Caco-2 (cell line): ENCODE results near the gene NTN5. TPM values are rescaled to one million over a fixed set of nuclear protein-coding genes. Genes with fewer than 3 reads are reported as not detected.
"Not testable (repeated sequence)": the region's sequence is repeated elsewhere in the genome, so short reads cannot be mapped to it uniquely, and the experiment has no call there.

ENCODE experiments used
- BruUV-seq: library from RNA; stranded (reverse); fragments of 400-500 nt; replicated peaks from 2 replicates; lab custom pipeline; 2021; lab: Mats Ljungman, UMichigan
- CTCF ChIA-PET: fragments of 300-600 bp; sonication (Branson Sonifier 250); formaldehyde crosslinking; loops from one replicate; lab custom pipeline; 2022; ENCODE audit warnings: antibody characterized with exemption; lab: Charles Lee
- POLR2A ChIA-PET: fragments of 300-600 bp; sonication (Branson Sonifier 250); formaldehyde crosslinking; loops from one replicate; lab custom pipeline; 2022; ENCODE audit warnings: antibody characterized with exemption; lab: Charles Lee
- DNase-seq, 2 experiments: peaks; one replicate each; pipeline versions ENCODE4 v3.0.0 to v3.0.0-alpha.2; 2020 to 2022
- H3K27me3 ChIP-seq: replicated peaks from 2 replicates; pipeline ENCODE4 v1.6.0; 2011; ENCODE audit warnings: low read length; ENCODE audit not compliant: control insufficient read depth, insufficient read depth
- H3K36me3 ChIP-seq: 2 replicates; pipeline ENCODE4 v1.5.1; 2011; ENCODE audit warnings: low read length; ENCODE audit not compliant: control insufficient read depth, insufficient read depth
- H3K4me1 ChIP-seq: fragments of 250-450 bp; sonication (Bioruptor Pico); 2 replicates; pipeline ENCODE4 v1.5.1; 2020; ENCODE audit warnings: mild to moderate bottlenecking
- H3K4me3 ChIP-seq: 2 replicates; pipeline ENCODE4 v1.5.1; 2011; ENCODE audit warnings: low read depth, mild to moderate bottlenecking, control low read depth, low read length
- H3K9me3 ChIP-seq: fragments of 250-450 bp; sonication (Bioruptor Pico); 2 replicates; pipeline ENCODE4 v1.5.1; 2020; ENCODE audit warnings: mild to moderate bottlenecking, moderate library complexity
- H3K27ac Mint-ChIP-seq: one replicate; pipeline ENCODE4 v1.8.0; 2022; ENCODE audit warnings: mixed read lengths; ENCODE audit not compliant: unreplicated experiment
- H3K27me3 Mint-ChIP-seq: one replicate; pipeline ENCODE4 v1.8.0; 2022; ENCODE audit warnings: mixed read lengths; ENCODE audit not compliant: insufficient read depth, unreplicated experiment
- H3K36me3 Mint-ChIP-seq: one replicate; pipeline ENCODE4 v1.8.0; 2022; ENCODE audit warnings: mild to moderate bottlenecking, mixed read lengths; ENCODE audit not compliant: insufficient read depth, unreplicated experiment
- H3K4me1 Mint-ChIP-seq: one replicate; pipeline ENCODE4 v1.8.0; 2022; ENCODE audit warnings: low read depth, mixed read lengths; ENCODE audit not compliant: unreplicated experiment
- H3K4me3 Mint-ChIP-seq: one replicate; pipeline ENCODE4 v1.8.0; 2022; ENCODE audit warnings: mild to moderate bottlenecking, moderate library complexity, mixed read lengths; ENCODE audit not compliant: unreplicated experiment
- H3K9me3 Mint-ChIP-seq: one replicate; pipeline ENCODE4 v1.8.0; 2022; ENCODE audit warnings: mixed read lengths; ENCODE audit not compliant: unreplicated experiment
- intact Hi-C: fragments of 100-400 bp; cut with micrococcal nuclease; formaldehyde crosslinking; loops from one replicate; pipeline ENCODE4 v1.10.0; 2022; ENCODE audit not compliant: unreplicated experiment
- total RNA-seq: library from RNA; stranded (reverse); gene quantifications from 2 replicates; pipeline ENCODE4 v1.2.3, GENCODE V29; 2022
- TF ChIP-seq, protein P1 (sequence below), 2 experiments: fragments of 200-600 bp in 1 of 2; IDR thresholded peaks; 1 replicate in 1 of 2; 2 replicates in 1 of 2; pipeline versions ENCODE4 v1.5.1 to v1.8.0; 2011 to 2022; ENCODE audit warnings: antibody characterized with exemption in 1 of 2, control low read depth in 1 of 2, inconsistent platforms in 1 of 2, low read depth in 1 of 2, low read length in 1 of 2, mild to moderate bottlenecking in 1 of 2, moderate library complexity in 1 of 2; ENCODE audit not compliant: insufficient read depth in 1 of 2, severe bottlenecking in 1 of 2, unreplicated experiment in 1 of 2

The NTN5 gene
- total RNA-seq, 1 experiment from 2014 or later: 0.34 TPM

DNA sequence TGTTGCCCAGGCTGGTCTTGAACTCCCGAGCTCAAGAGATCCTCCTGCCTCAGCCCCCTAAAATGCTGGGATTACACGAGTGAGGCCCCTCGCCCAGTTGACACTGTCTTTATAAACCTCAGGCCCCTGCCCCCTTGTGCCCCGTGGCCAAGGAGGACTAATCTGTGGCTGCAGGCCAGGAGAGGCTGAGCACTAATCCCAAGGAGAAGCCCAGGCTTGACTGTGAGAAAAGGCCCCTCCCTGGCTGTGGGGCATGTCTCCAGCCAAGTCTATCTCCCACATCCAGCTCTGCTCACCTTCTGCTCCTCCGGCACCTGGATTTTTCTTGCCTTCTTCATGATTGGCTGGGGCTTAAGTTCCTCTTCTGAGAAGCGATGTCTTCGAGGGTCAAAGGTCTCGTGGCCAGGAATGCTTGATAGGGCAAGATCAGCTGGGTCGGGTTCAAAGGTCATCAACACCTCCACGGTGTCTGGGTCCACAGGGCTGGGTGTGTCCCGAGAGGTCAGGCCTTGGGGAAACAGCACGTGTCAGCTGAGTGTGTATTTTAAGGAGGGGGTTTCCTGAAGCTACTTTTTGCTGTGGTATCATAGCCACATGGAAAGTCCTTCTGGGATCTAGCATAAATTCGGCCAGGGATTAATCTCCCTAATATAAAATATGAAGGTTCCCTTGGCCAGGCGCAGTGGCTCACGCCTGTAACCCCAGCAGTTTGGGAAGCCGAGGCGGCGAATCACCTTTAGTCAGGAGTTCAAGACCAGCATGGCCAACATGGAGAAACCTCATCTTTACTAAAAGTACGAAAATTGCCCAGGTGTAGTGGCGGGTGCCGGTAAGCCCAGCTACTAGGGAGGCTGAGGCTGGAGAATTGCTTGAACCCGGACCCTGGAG is 39.4 kb downstream of the NTN5 start:
- intact Hi-C loops: loop anchor here (1.0 kb wide), 2 partner anchors 9 to 79 kb away; no protein-coding TSS in a partner anchor
- Mint-ChIP-seq H3K36me3 (peaks cover 83% of the 10 kb centered on the region), H3K9me3 (peaks cover 4% of the 10 kb centered on the region), H3K27ac (peak overlapping the region; percentile 93), H3K4me1 (peaks cover 32% of the 10 kb centered on the region), H3K27me3 (no peaks in the 10 kb centered on the region), H3K4me3 (peak overlapping the region; percentile 80)
- CTCF ChIA-PET: interaction anchor here (0.7 to 1.2 kb wide), 3 partner anchors 14 to 242 kb away, joined by 3 to 4 read pairs (median 3); partner anchors contain the start of genes KDELR1, RPL18 and SPHK2
- TF ChIP-seq, protein P1, sequence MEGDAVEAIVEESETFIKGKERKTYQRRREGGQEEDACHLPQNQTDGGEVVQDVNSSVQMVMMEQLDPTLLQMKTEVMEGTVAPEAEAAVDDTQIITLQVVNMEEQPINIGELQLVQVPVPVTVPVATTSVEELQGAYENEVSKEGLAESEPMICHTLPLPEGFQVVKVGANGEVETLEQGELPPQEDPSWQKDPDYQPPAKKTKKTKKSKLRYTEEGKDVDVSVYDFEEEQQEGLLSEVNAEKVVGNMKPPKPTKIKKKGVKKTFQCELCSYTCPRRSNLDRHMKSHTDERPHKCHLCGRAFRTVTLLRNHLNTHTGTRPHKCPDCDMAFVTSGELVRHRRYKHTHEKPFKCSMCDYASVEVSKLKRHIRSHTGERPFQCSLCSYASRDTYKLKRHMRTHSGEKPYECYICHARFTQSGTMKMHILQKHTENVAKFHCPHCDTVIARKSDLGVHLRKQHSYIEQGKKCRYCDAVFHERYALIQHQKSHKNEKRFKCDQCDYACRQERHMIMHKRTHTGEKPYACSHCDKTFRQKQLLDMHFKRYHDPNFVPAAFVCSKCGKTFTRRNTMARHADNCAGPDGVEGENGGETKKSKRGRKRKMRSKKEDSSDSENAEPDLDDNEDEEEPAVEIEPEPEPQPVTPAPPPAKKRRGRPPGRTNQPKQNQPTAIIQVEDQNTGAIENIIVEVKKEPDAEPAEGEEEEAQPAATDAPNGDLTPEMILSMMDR (IDR thresholded peaks at IDR 0.05; ENCODE audit: insufficient read depth in 1 of 2, low read depth in 1 of 2, low read length in 1 of 2, severe bottlenecking in 1 of 2, unreplicated experiment in 1 of 2): no peak
- H3K4me3 ChIP-seq: no peak overlapping the region
- peaks cover 43% of the 10 kb centered on the region for H3K4me1 ChIP-seq
- H3K27me3 ChIP-seq: no peaks in the 10 kb centered on the region
- no peaks in the 10 kb centered on the region for H3K9me3 ChIP-seq
- H3K36me3 ChIP-seq: 0 out of 2 replicates have a peak, but pooled peaks cover 1% of the 10 kb centered on the region
- DNase-seq: peak; percentile 93 to 98
- BruUV-seq: no TSS peak
- POLR2A ChIA-PET: interaction anchor here (0.5 to 2.6 kb wide), 4 partner anchors 9 to 975 kb away, joined by 4 to 37 read pairs (median 13); partner anchors contain the start of genes PPP1R15A, RPL18 and SPHK2

DNA sequence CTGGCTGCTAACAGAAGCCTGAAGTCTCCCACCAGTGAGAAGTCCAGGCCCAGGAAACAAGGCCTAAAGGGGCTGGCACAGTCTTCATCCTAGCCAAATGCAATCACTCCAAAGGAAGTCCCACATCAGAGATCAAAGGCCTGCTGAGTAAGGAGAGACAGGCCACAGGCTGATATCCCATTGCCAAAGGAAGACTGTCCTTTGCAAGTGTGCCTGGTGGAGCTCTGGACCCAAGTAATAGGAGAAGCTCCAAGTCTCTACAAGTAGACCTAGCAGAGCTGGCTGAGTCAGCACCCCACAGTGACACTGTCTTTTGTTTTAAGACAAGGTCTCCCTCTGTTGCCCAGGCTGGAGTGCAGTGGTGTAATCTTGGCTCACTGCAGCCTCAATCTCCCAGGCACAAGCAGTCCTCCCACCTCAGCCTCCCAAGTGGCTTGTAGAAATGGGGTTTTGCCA is 40.1 kb downstream of the NTN5 start:
- BruUV-seq: no TSS peak
- Mint-ChIP-seq H3K9me3 (no peaks in the 10 kb centered on the region), H3K27me3 (no peaks in the 10 kb centered on the region), H3K4me1 (peaks cover 29% of the 10 kb centered on the region), H3K36me3 (peaks cover 83% of the 10 kb centered on the region), H3K27ac (peak overlapping the region; percentile 93), H3K4me3 (peak overlapping the region; percentile 80)
- TF ChIP-seq, protein P1 (IDR thresholded peaks at IDR 0.05; ENCODE audit: insufficient read depth in 1 of 2, low read depth in 1 of 2, low read length in 1 of 2, severe bottlenecking in 1 of 2, unreplicated experiment in 1 of 2): no peak
- ChIA-PET POLR2A (interaction anchor here (2.5 to 2.6 kb wide), 2 partner anchors 9 to 15 kb away, joined by 21 to 37 read pairs; partner anchors contain the start of genes RPL18 and SPHK2), CTCF (interaction anchor here (0.7 kb wide), 1 partner anchor 73 kb away, joined by 3 read pairs; no protein-coding TSS in a partner anchor)
- Histone ChIP-seq H3K27me3 (no peaks in the 10 kb centered on the region), H3K9me3 (no peaks in the 10 kb centered on the region), H3K36me3 (0 out of 2 replicates have a peak, but pooled peaks cover 1% of the 10 kb centered on the region), H3K4me3 (no peak overlapping the region), H3K4me1 (peaks cover 48% of the 10 kb centered on the region)
- intact Hi-C loops: loop anchor here (1.0 kb wide), 2 partner anchors 8 to 78 kb away; no protein-coding TSS in a partner anchor
- peak in 1 of 2 experiments; percentile 48 for DNase-seq

DNA sequence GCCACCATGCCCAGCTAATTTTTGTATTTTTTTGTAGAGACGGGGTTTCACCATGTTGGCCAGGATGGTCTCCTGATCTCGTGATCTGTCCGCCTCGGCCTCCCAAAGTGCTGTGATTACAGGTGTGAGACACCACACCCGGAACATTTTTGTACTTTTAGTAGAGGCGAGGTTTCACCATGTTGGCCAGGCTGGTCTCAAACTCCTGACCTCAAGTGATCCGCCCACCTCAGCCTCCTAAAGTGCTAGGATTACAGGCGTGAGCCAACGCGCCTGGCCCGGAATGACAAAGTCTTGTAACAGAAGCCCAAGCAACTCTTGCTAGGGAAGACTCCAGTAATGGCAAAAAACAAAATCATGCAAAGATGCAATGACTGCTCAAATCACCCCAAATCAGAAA is 40.5 kb downstream of the NTN5 start:
- H3K9me3 Mint-ChIP-seq, BruUV-seq, CTCF ChIA-PET, intact Hi-C loops, H3K9me3 ChIP-seq, H3K4me3 ChIP-seq, H3K27me3 Mint-ChIP-seq, DNase-seq, H3K27me3 ChIP-seq, H3K36me3 ChIP-seq: not testable (repeated sequence)
- H3K27ac Mint-ChIP-seq: peak overlapping the region; percentile 93
- peaks cover 33% of the 10 kb centered on the region for H3K4me1 Mint-ChIP-seq
- H3K4me1 ChIP-seq: peaks cover 53% of the 10 kb centered on the region
- peak overlapping the region; percentile 50 for H3K4me3 Mint-ChIP-seq
- POLR2A ChIA-PET: interaction anchor here (0.5 to 2.5 kb wide), 3 partner anchors 8 to 708 kb away, joined by 3 to 21 read pairs (median 6); partner anchors contain the start of genes RPL18 and SPHK2
- peaks cover 83% of the 10 kb centered on the region for H3K36me3 Mint-ChIP-seq
